Renal pelvis (tissue), 12 donors: ENCODE data around the gene UBD. TPM values are rescaled to one million over a fixed set of nuclear protein-coding genes. Genes with fewer than 3 reads are reported as not detected.
A peak's percentile ranks its signal among the peaks of the same experiment; 100 is the strongest.

Source experiments
- DNase-seq: peaks from one replicate; pipeline ENCODE4 v3.0.0-alpha.2; 2013
- long read RNA-seq, 16 experiments: transcript quantifications; one replicate each; lab custom pipeline, GENCODE V29; 2026
- polyA plus RNA-seq, 3 donors: library from polyadenylated mRNA; unstranded; fragments of 120-200 nt; gene quantifications; one replicate each; pipeline ENCODE4 v1.2.1, GENCODE V29; 2013; ENCODE audit not compliant: insufficient read length in 3 of 3

Gene UBD
- 1 to 10 TPM in 1 of 3 donors, under 1 TPM in 2; 0.69 to 1.1 (median 0.70) TPM for polyA plus RNA-seq
- long read RNA-seq, donor 1 = 0 reads
- long read RNA-seq, donor 2 = 0 reads
- long read RNA-seq, donor 3, partial matches to known transcripts = 0 of 2 reads
- long read RNA-seq, donor 3, other reads (novel, unspliced or antisense) = 0 of 2 reads
- long read RNA-seq, donor 4, transcript UBD-203 (2 exons, 1,087 nt) = major isoform, 5 of 5 reads
- long read RNA-seq, donor 4, partial matches to known transcripts = 0 of 5 reads
- long read RNA-seq, donor 4, other reads (novel, unspliced or antisense) = 0 of 5 reads
- long read RNA-seq, donor 5 = 0 reads
- long read RNA-seq, donor 6 = 0 reads
- long read RNA-seq, donor 7, partial matches to known transcripts = 0 of 2 reads
- long read RNA-seq, donor 7, other reads (novel, unspliced or antisense) = 0 of 2 reads
- long read RNA-seq, donor 8 = 0 reads
- long read RNA-seq, donor 9, partial matches to known transcripts = 0 of 1 reads
- long read RNA-seq, donor 9, other reads (novel, unspliced or antisense) = 0 of 1 reads
- long read RNA-seq, donor 10 = 0 reads
- long read RNA-seq, donor 11 = 0 reads
- long read RNA-seq, donor 12 = 0 reads
- long read RNA-seq, donor 13 = 0 reads
- long read RNA-seq, donor 14, partial matches to known transcripts = 0 of 1 reads
- long read RNA-seq, donor 14, other reads (novel, unspliced or antisense) = 0 of 1 reads
- long read RNA-seq, donor 15, partial matches to known transcripts = 0 of 3 reads
- long read RNA-seq, donor 15, other reads (novel, unspliced or antisense) = 0 of 3 reads
- long read RNA-seq, donor 16, partial matches to known transcripts = 0 of 1 reads
- long read RNA-seq, donor 16, other reads (novel, unspliced or antisense) = 0 of 1 reads

GRCh38 chr6:29559524-29560287, at the start of gene UBD:
TSS of gene UBD (minus strand) at chr6:29559732. CDS start at chr6:29559701, 31 bp downstream.
- DNase-seq = no peak

DNA sequence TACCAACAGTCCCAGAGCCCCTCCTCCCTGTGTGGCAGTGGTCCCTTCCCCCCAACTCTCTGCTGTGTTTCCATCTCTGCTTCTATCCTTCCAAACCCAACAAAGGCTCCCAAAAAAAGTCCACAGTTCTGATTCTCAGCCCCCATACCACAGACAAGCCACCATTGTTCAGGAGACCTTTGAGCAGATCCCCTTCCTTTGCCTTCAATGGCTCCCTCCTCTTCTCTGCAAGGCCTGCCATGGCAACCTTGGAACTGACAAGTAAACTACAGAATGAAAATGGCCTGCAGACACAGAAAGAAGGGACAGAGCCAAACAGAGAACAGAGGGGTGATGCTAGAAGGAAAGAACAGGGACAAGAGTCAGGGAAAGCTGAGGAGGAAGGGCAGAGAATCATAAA, 48.6 kb upstream of the UBD start:
- no peak for DNase-seq

- no peak for DNase-seq
Measured at GRCh38 chr6:29603930-29604329, 44.4 kb upstream of the UBD start.

DNA sequence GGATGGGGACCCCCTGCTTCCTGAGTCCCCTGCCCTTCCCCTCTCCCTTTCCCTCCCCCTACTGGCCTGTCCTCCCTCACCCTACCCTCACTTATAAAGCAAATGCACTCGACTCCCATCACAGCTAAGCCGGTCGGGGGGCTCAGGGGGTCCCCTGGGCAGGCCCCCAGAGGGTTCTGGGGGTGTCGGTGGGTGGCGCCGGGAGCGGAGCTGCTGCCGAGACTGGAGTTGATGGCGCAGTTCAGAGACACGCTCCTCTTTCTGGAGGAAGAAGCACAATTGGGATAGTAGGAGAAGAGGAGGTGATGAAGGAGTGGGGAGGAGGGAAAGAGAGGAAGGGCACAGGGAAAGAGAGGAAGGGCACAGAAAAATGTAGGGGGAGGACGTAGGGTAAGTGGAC, 43.9 kb upstream of the UBD start:
- no peak for DNase-seq

- DNase-seq = no peak
Measured at GRCh38 chr6:29602564-29603361, 43.2 kb upstream of the UBD start.

DNA sequence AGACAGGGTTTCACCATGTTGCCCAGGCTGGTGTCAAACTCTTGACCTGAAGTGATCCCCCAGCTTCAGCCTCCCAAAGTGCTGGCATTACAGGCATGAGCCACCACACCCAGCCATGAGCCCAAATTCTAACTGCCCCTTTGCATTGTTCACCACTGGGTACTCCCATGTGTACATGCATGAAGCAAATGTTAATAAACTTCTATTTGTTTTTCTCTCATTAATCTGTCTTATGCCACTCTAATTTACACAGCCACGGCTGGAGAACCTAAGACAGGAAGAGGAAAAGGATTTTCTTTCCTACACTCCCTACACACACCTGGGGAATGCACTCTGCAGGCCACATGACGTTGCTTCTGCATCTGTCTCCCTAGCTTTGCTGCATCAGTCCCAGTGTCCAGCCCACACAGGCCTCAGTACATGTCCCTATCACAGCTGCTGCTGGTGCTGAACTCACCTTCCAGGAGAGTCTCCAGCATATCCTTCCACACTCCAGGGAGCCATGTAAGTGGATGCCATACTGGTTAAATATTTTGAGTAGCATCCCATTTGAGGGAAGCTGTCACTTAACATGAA, 38.7 kb upstream of the UBD start:
- no peak for DNase-seq

- DNase-seq = no peak
Measured at GRCh38 chr6:29597184-29597583, 37.7 kb upstream of the UBD start.

- DNase-seq = no peak
Measured at GRCh38 chr6:29596381-29596900, 36.9 kb upstream of the UBD start.

GRCh38 chr6:29593199-29593855, 33.8 kb upstream of the UBD start:
- DNase-seq = no peak

GRCh38 chr6:29591677-29592076, 32.1 kb upstream of the UBD start:
- DNase-seq = no peak

- DNase-seq = no peak
Measured at GRCh38 chr6:29590218-29590808, 30.8 kb upstream of the UBD start.

DNA sequence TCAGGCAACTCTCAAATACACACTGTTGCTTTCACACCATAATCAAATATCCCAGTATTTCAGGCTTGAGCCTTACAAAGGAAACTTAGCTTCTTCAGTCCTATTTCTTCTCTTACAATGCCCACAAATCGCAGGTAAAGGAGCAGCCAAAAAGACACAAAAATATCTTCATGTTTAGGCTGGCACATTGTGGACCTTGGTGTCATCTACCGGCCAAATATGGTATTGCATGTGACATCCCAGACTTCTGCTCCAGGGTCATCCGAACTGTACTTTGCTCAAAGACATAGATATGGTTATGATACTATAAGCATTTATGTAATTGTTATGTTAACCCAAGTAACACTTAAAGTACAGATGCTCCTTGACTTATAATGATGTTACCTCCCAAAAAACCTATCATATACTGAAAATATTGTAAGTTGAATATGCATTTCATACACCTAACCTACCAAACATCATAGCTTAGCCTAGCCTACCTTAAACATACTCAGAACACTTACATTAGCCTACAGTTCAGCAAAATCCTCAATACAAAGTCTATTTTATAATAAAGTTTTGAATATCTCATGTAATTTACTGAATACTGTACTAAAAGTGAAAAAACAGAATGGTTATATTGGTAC, 30.0 kb upstream of the UBD start:
- DNase-seq = peak; percentile 38

DNA sequence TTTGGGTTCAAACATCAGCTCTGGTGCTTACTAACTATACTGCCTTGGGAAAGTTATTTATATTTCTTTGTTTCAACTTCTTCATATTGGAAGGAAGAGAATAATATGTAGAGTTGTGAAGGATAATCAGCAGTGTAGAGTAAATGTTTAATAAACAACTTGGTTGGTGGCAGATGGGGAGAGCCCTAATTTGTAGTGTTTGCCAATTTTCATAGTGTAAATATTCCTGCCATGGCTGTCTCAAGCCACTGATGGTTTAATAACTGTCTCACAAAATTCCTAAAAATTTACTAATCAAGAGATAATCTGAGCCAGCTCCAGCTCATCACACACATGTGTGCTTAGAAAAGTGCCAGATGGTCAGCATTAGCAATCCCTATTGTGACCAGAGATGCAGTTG, 25.3 kb upstream of the UBD start, which contains the start of gene OR2H2:
Gene OR2H2 (plus strand): TSS at position 301 of the 400 bp plus-strand sequence. CDS start 2,824 bp downstream, outside the sequence.
- DNase-seq = no peak

DNA sequence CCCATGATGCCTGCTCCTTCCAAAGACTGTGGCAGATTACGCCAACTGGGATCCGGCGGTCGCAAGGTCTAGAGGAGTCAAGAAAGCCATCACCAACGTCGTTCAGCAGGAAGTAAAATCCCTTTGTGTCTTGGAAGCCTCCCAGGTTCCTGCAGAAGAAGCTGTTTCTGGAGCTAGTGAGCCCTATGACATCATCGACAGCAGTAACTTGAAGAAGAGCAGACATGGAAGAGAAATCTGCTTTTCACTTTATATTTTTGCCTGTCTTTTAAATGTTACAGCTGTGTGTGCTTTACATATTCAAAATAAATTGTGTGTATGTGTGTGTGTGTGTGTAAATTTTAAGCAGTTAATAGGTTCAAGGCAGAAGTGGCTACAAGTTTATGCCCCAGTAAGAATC, 18.0 kb upstream of the UBD start:
- DNase-seq = no peak

GRCh38 chr6:29576056-29576455, 16.5 kb upstream of the UBD start:
- no peak for DNase-seq

DNA sequence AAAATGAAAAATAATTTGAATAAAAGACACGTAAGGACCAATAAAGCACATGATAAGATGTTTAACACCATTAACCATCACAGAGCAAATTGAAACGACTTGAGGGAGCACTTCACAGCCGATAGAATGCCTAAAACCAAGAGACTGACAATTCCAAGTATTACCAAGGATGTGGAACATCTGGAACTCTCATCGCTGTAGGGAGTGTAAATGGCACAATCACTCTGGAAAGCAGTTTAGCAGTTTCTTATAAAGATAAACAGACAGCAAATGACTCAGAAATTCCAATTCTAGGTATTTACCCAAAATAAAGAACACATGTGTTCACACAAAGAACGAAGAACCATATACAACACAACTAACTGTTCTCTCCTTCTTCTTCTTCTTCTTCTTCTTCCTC, 8.5 kb upstream of the UBD start:
- no peak for DNase-seq

GRCh38 chr6:29567541-29567940, 8.0 kb upstream of the UBD start:
- no peak for DNase-seq

GRCh38 chr6:29566856-29567255, 7.3 kb upstream of the UBD start:
- DNase-seq = no peak

- DNase-seq = no peak
Measured at GRCh38 chr6:29564875-29565274, 5.3 kb upstream of the UBD start.
